ENCODE results near the gene KIAA1328.

Gene KIAA1328

DNA sequence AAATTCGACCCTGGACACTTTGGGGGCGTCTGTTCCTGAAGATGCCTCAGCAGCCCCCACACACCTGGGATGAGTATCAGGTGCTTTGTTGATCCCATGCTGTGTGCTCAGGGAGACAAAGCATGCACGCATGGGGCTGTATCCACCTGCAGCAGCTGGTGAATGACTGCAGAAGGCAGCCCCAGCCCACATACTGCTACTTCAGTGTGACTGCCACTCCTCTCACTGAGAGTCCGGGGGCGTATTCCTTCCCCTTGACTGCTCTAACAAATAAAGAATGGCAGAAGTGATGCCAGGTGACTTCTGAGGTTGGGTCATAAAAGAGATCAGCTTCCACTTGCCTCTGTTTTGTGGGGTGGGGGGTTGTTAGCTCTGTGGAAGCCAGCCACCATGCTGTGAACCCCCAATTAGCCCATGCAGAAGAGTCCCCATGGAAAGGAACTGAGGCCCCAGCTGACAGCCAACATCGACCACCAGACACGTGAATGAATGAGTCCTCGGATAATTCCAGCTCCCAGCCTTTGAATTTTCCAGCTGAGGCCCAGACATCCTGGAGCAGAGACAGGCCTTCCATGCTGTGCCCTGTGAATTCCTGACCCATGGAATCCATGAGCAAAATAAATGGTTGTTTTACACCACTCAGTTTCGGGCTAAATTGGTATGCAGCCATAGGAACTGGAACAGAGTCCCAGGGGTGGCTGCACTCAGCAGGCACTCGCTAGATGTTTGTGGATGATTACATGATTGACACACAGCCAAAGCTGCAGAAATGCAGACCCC is 447.4 kb downstream of the KIAA1328 start:
- in situ Hi-C loops (cut with HindIII; ENCODE audit: low pct_ligation_motif_present, low pct_unique_long_range_greater_than_20kb, low sequenced_read_pairs) = no loop called here
- DNase-seq = no peak

DNA sequence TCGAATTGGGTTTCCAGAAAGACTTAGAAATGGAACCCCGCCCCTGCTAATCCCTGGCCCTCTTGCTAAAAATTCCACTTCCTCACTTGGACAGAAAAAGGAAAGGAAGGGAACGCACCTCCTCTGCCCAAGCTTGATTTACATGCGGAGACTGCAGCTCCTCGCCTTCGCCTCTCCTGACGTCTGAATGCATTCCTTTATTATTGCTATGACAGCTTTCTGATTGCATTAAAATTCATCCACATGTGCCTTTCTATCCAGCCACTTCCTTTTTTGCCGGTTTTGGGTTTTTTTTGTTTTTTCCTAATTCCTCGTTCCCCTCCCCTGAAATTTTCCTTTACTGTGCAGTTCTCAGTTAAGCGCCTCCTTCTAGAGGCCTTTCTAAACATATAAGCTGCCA is 448.9 kb downstream of the KIAA1328 start:
- DNase-seq = no peak
- in situ Hi-C loops (cut with HindIII; ENCODE audit: low pct_ligation_motif_present, low pct_unique_long_range_greater_than_20kb, low sequenced_read_pairs) = no loop called here
